ENCODE measurements around the gene PIGBOS1. TPM values are rescaled to one million over a fixed set of nuclear protein-coding genes. Genes with fewer than 3 reads are reported as not detected.

Gene PIGBOS1
- total RNA-seq, 1 donor from 2014 or later = 8.9 TPM

- Histone ChIP-seq H3K27me3 (ENCODE audit: insufficient read depth, low read length) (no peaks in the 10 kb centered on the region), H3K79me2 (ENCODE audit: insufficient read depth, low read length) (no peaks in the 10 kb centered on the region), H3K36me3 (ENCODE audit: insufficient read depth, low read length) (peaks cover 3% of the 10 kb centered on the region), H3K4me3 (ENCODE audit: insufficient read depth, low read depth, low read length) (no peak overlapping the region), H3K4me2 (ENCODE audit: low read length) (no peak overlapping the region), H3K4me1 (ENCODE audit: insufficient read depth, low read length) (no peaks in the 10 kb centered on the region), H3K9me3 (ENCODE audit: insufficient read depth, low read depth, low read length) (no peaks in the 10 kb centered on the region), H3K9ac (ENCODE audit: low read length) (no peak overlapping the region), H4K20me1 (ENCODE audit: insufficient read depth, low read length) (no peaks in the 10 kb centered on the region), H3K27ac (ENCODE audit: low read depth, low read length) (no peak overlapping the region), H2AFZ (ENCODE audit: low read depth, low read length) (no peak overlapping the region)
- Mint-ChIP-seq H3K36me3 (ENCODE audit: low read depth, unreplicated experiment) (peaks cover 4% of the 10 kb centered on the region), H3K4me3 (ENCODE audit: unreplicated experiment) (no peak overlapping the region), H3K27ac (ENCODE audit: unreplicated experiment) (no peak overlapping the region), H3K27me3 (ENCODE audit: low read depth, unreplicated experiment) (no peaks in the 10 kb centered on the region), H3K9me3 (ENCODE audit: unreplicated experiment) (no peaks in the 10 kb centered on the region), H3K4me1 (ENCODE audit: low read depth, unreplicated experiment) (no peaks in the 10 kb centered on the region)
- DNase-seq (ENCODE audit: low read depth) (no peak), FAIRE-seq (no peak)
- TF ChIP-seq EZH2 (IDR thresholded peaks at IDR 0.05; ENCODE audit: insufficient read depth, low read length) = no peak
- TF ChIP-seq, protein P1, sequence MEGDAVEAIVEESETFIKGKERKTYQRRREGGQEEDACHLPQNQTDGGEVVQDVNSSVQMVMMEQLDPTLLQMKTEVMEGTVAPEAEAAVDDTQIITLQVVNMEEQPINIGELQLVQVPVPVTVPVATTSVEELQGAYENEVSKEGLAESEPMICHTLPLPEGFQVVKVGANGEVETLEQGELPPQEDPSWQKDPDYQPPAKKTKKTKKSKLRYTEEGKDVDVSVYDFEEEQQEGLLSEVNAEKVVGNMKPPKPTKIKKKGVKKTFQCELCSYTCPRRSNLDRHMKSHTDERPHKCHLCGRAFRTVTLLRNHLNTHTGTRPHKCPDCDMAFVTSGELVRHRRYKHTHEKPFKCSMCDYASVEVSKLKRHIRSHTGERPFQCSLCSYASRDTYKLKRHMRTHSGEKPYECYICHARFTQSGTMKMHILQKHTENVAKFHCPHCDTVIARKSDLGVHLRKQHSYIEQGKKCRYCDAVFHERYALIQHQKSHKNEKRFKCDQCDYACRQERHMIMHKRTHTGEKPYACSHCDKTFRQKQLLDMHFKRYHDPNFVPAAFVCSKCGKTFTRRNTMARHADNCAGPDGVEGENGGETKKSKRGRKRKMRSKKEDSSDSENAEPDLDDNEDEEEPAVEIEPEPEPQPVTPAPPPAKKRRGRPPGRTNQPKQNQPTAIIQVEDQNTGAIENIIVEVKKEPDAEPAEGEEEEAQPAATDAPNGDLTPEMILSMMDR (IDR thresholded peaks at IDR 0.05; ENCODE audit: insufficient read depth, low read depth, low read length) = no peak
Observed at GRCh38 chr15:55334371-55334770, 15.4 kb upstream of the PIGBOS1 start.

- no peak for FAIRE-seq
Observed at GRCh38 chr15:55327387-55327786, 8.5 kb upstream of the PIGBOS1 start.

GRCh38 chr15:55322467-55322866 lies 3.5 kb upstream of the PIGBOS1 start:
- Mint-ChIP-seq H3K9me3 (ENCODE audit: unreplicated experiment) (peaks cover 2% of the 10 kb centered on the region), H3K4me1 (ENCODE audit: low read depth, unreplicated experiment) (peaks cover 6% of the 10 kb centered on the region), H3K27me3 (ENCODE audit: low read depth, unreplicated experiment) (no peaks in the 10 kb centered on the region), H3K4me3 (ENCODE audit: unreplicated experiment) (no peak overlapping the region), H3K27ac (ENCODE audit: unreplicated experiment) (no peak overlapping the region), H3K36me3 (ENCODE audit: low read depth, unreplicated experiment) (peaks cover 2% of the 10 kb centered on the region)
- Histone ChIP-seq H3K9me3 (ENCODE audit: insufficient read depth, low read depth, low read length) (no peaks in the 10 kb centered on the region), H4K20me1 (ENCODE audit: insufficient read depth, low read length) (no peaks in the 10 kb centered on the region), H3K4me1 (ENCODE audit: insufficient read depth, low read length) (peaks cover 15% of the 10 kb centered on the region), H3K27ac (ENCODE audit: low read depth, low read length) (no peak overlapping the region), H3K4me2 (ENCODE audit: low read length) (no peak overlapping the region), H3K36me3 (ENCODE audit: insufficient read depth, low read length) (no peaks in the 10 kb centered on the region), H3K4me3 (ENCODE audit: insufficient read depth, low read depth, low read length) (no peak overlapping the region), H3K79me2 (ENCODE audit: insufficient read depth, low read length) (peaks cover 25% of the 10 kb centered on the region), H3K9ac (ENCODE audit: low read length) (no peak overlapping the region), H3K27me3 (ENCODE audit: insufficient read depth, low read length) (no peaks in the 10 kb centered on the region), H2AFZ (ENCODE audit: low read depth, low read length) (no peak overlapping the region)
- FAIRE-seq (no peak), DNase-seq (ENCODE audit: low read depth) (no peak)
- TF ChIP-seq EZH2 (IDR thresholded peaks at IDR 0.05; ENCODE audit: insufficient read depth, low read length) = no peak
- TF ChIP-seq, protein P1 (IDR thresholded peaks at IDR 0.05; ENCODE audit: insufficient read depth, low read depth, low read length) = no peak

More at GRCh38 chr15:55327387-55327786, 8.5 kb upstream of the PIGBOS1 start:
- Mint-ChIP-seq H3K4me3 (ENCODE audit: unreplicated experiment) (no peak overlapping the region), H3K4me1 (ENCODE audit: low read depth, unreplicated experiment) (no peaks in the 10 kb centered on the region), H3K27ac (ENCODE audit: unreplicated experiment) (no peak overlapping the region), H3K36me3 (ENCODE audit: low read depth, unreplicated experiment) (peaks cover 2% of the 10 kb centered on the region), H3K27me3 (ENCODE audit: low read depth, unreplicated experiment) (no peaks in the 10 kb centered on the region), H3K9me3 (ENCODE audit: unreplicated experiment) (no peaks in the 10 kb centered on the region)
- Histone ChIP-seq H3K27me3 (ENCODE audit: insufficient read depth, low read length) (no peaks in the 10 kb centered on the region), H3K4me1 (ENCODE audit: insufficient read depth, low read length) (no peaks in the 10 kb centered on the region), H3K27ac (ENCODE audit: low read depth, low read length) (no peak overlapping the region), H4K20me1 (ENCODE audit: insufficient read depth, low read length) (no peaks in the 10 kb centered on the region), H3K9ac (ENCODE audit: low read length) (no peak overlapping the region), H2AFZ (ENCODE audit: low read depth, low read length) (no peak overlapping the region), H3K9me3 (ENCODE audit: insufficient read depth, low read depth, low read length) (no peaks in the 10 kb centered on the region), H3K4me2 (ENCODE audit: low read length) (no peak overlapping the region), H3K36me3 (ENCODE audit: insufficient read depth, low read length) (no peaks in the 10 kb centered on the region), H3K79me2 (ENCODE audit: insufficient read depth, low read length) (no peaks in the 10 kb centered on the region), H3K4me3 (ENCODE audit: insufficient read depth, low read depth, low read length) (no peak overlapping the region)
- TF ChIP-seq, protein P1 (IDR thresholded peaks at IDR 0.05; ENCODE audit: insufficient read depth, low read depth, low read length) = no peak
- TF ChIP-seq EZH2 (IDR thresholded peaks at IDR 0.05; ENCODE audit: insufficient read depth, low read length) = no peak
- DNase-seq (ENCODE audit: low read depth) = no peak

All from astrocyte (in vitro differentiated cells and primary cell).